ENCODE results near the gene TESK1. TPM values are rescaled to one million over a fixed set of nuclear protein-coding genes. Genes with fewer than 3 reads are reported as not detected.

TESK1 gene
- total RNA-seq, 1 experiment from 2014 or later, result 27.9 TPM

DNA sequence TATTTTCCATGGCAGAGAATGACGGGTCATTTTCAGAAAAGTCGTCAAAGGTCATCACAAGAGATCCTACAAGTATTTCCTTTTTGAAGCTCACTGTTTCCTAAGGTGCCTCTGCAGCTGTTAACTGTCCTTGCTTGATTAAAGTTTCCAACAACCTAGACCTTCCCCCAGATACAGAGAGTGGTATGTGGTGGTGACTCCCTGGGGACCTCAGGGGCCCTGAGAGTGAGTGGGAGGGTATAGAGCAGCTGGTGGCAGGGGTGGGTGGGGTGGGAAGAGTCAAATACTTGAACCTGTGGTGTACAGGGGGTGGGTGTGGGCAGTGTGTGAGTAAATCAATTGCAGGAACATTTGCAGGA, 14.7 kb downstream of the TESK1 start:
- H3K36me3 Mint-ChIP-seq (ENCODE audit: insufficient read depth, unreplicated experiment), result no peaks in the 10 kb centered on the region
- no peaks in the 10 kb centered on the region for H3K9me3 Mint-ChIP-seq (ENCODE audit: unreplicated experiment)
- H3K4me1 Mint-ChIP-seq (ENCODE audit: low read depth, unreplicated experiment), result peaks cover 5% of the 10 kb centered on the region
- Histone ChIP-seq H3K4me1 (no peaks in the 10 kb centered on the region), H3K4me3 (ENCODE audit: low read depth, low read length) (no peak overlapping the region), H3K27me3 (replicated peaks; ENCODE audit: control insufficient read depth, insufficient read depth, low read length) (no peaks in the 10 kb centered on the region), H3K36me3 (ENCODE audit: control insufficient read depth, insufficient read depth, low read length) (no peaks in the 10 kb centered on the region), H3K9me3 (no peaks in the 10 kb centered on the region)
- no peak overlapping the region for H3K27ac Mint-ChIP-seq (ENCODE audit: unreplicated experiment)
- peaks cover 7% of the 10 kb centered on the region for H3K27me3 Mint-ChIP-seq (ENCODE audit: insufficient read depth, unreplicated experiment)
- DNase-seq, result no peak
- POLR2A ChIA-PET, result interaction anchor here (0.7 kb wide), 1 partner anchor 16 kb away, joined by 3 read pairs; no protein-coding TSS in a partner anchor
- H3K4me3 Mint-ChIP-seq (ENCODE audit: unreplicated experiment), result no peak overlapping the region
- TF ChIP-seq, protein P1, sequence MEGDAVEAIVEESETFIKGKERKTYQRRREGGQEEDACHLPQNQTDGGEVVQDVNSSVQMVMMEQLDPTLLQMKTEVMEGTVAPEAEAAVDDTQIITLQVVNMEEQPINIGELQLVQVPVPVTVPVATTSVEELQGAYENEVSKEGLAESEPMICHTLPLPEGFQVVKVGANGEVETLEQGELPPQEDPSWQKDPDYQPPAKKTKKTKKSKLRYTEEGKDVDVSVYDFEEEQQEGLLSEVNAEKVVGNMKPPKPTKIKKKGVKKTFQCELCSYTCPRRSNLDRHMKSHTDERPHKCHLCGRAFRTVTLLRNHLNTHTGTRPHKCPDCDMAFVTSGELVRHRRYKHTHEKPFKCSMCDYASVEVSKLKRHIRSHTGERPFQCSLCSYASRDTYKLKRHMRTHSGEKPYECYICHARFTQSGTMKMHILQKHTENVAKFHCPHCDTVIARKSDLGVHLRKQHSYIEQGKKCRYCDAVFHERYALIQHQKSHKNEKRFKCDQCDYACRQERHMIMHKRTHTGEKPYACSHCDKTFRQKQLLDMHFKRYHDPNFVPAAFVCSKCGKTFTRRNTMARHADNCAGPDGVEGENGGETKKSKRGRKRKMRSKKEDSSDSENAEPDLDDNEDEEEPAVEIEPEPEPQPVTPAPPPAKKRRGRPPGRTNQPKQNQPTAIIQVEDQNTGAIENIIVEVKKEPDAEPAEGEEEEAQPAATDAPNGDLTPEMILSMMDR (IDR thresholded peaks at IDR 0.05; ENCODE audit: insufficient read depth in 1 of 2, low read depth in 1 of 2, low read length in 1 of 2, severe bottlenecking in 1 of 2, unreplicated experiment in 1 of 2), result no peak
- no TSS peak for BruUV-seq (replicated peaks)
- intact Hi-C loops (cut with micrococcal nuclease; ENCODE audit: unreplicated experiment), result no loop called here
- CTCF ChIA-PET, result interaction anchor here (0.7 to 0.9 kb wide), 2 partner anchors 9 to 130 kb away, joined by 3 to 4 read pairs; partner anchors contain the start of gene RUSC2

DNA sequence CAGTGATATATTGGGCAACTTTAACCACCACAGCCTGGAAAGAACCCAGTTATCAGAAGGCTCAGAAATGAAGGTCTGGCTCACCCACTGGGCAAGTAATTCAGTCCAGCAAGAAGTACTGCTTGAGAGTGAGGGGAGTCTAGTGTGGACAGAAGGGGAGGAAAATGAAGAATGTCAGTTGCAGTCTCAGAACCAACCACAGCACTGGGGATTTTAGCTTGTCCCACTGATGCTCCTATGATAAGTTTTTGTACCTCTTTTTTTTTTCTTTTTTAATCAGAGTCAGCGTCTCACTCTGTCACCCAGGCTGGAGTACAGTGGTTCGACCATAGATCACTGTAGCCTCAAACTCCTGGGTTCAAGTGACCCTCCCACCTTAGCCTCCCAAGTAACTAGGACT, 22.5 kb downstream of the TESK1 start:
- no peak overlapping the region for H3K27ac Mint-ChIP-seq (ENCODE audit: unreplicated experiment)
- DNase-seq, result no peak
- H3K9me3 Mint-ChIP-seq (ENCODE audit: unreplicated experiment), result no peaks in the 10 kb centered on the region
- no TSS peak for BruUV-seq (replicated peaks)
- H3K36me3 Mint-ChIP-seq (ENCODE audit: insufficient read depth, unreplicated experiment), result no peaks in the 10 kb centered on the region
- no peaks in the 10 kb centered on the region for H3K36me3 ChIP-seq (ENCODE audit: control insufficient read depth, insufficient read depth, low read length)
- CTCF ChIA-PET, result interaction anchor here (1.1 kb wide), 1 partner anchor 24 kb away, joined by 4 read pairs; no protein-coding TSS in a partner anchor
- no peaks in the 10 kb centered on the region for H3K4me1 ChIP-seq
- H3K4me3 ChIP-seq (ENCODE audit: low read depth, low read length), result no peak overlapping the region
- POLR2A ChIA-PET, result no interaction called here
- H3K4me1 Mint-ChIP-seq (ENCODE audit: low read depth, unreplicated experiment), result no peaks in the 10 kb centered on the region
- intact Hi-C loops (cut with micrococcal nuclease; ENCODE audit: unreplicated experiment), result no loop called here
- no peak overlapping the region for H3K4me3 Mint-ChIP-seq (ENCODE audit: unreplicated experiment)
- H3K27me3 Mint-ChIP-seq (ENCODE audit: insufficient read depth, unreplicated experiment), result no peaks in the 10 kb centered on the region
- TF ChIP-seq, protein P1 (IDR thresholded peaks at IDR 0.05; ENCODE audit: insufficient read depth in 1 of 2, low read depth in 1 of 2, low read length in 1 of 2, severe bottlenecking in 1 of 2, unreplicated experiment in 1 of 2), result no peak
- H3K27me3 ChIP-seq (replicated peaks; ENCODE audit: control insufficient read depth, insufficient read depth, low read length), result no peaks in the 10 kb centered on the region
- no peaks in the 10 kb centered on the region for H3K9me3 ChIP-seq

DNA sequence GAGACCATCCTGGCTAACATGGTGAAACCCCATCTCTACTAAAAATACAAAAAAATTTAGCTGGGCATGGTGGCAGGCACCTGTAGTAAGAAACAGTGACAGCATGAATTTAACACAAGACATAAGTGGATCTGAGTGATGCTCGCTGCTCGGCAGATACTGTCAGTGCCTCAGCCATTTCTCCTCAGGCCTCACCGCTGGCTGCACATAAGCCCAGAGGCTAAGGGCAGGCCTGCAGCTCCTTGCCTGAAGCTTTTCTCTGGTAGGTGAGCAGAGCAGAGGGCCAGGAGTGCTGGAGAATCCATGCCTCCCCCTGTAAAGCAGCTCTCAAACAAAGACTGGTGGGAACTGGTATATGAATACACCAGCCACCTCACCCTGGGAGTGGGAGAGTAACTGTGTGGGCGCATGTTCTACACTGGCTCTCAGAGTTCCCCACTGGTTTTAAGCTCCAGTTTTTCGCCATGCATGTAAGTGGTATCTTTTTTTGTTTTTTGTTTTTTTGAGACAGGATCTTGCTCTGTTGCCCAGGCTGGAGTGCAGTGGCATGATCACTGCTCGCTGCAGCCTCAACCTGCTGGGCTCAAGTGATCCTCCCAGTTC, 23.4 kb downstream of the TESK1 start:
- Mint-ChIP-seq H3K4me1 (ENCODE audit: low read depth, unreplicated experiment) (no peaks in the 10 kb centered on the region), H3K36me3 (ENCODE audit: insufficient read depth, unreplicated experiment) (no peaks in the 10 kb centered on the region)
- no TSS peak for BruUV-seq (replicated peaks)

More for the DNA sequence above, 23.4 kb downstream of the TESK1 start:
- ChIA-PET CTCF (no interaction called here), POLR2A (no interaction called here)
- DNase-seq, result no peak
- no peak overlapping the region for H3K4me3 Mint-ChIP-seq (ENCODE audit: unreplicated experiment)
- no peaks in the 10 kb centered on the region for H3K9me3 ChIP-seq
- TF ChIP-seq, protein P1 (IDR thresholded peaks at IDR 0.05; ENCODE audit: insufficient read depth in 1 of 2, low read depth in 1 of 2, low read length in 1 of 2, severe bottlenecking in 1 of 2, unreplicated experiment in 1 of 2), result no peak
- intact Hi-C loops (cut with micrococcal nuclease; ENCODE audit: unreplicated experiment), result no loop called here
- no peaks in the 10 kb centered on the region for H3K9me3 Mint-ChIP-seq (ENCODE audit: unreplicated experiment)
- H3K36me3 ChIP-seq (ENCODE audit: control insufficient read depth, insufficient read depth, low read length), result no peaks in the 10 kb centered on the region
- no peaks in the 10 kb centered on the region for H3K4me1 ChIP-seq
- H3K27ac Mint-ChIP-seq (ENCODE audit: unreplicated experiment), result no peak overlapping the region
- H3K4me3 ChIP-seq (ENCODE audit: low read depth, low read length), result no peak overlapping the region
- no peaks in the 10 kb centered on the region for H3K27me3 ChIP-seq (replicated peaks; ENCODE audit: control insufficient read depth, insufficient read depth, low read length)
- no peaks in the 10 kb centered on the region for H3K27me3 Mint-ChIP-seq (ENCODE audit: insufficient read depth, unreplicated experiment)

Data from Caco-2 (cell line).